Activated naive CD4-positive, alpha-beta T cell treated with anti-CD3 and anti-CD28 coated beads, Interleukin-2, amount 10 ng/mL, durations not matched to agents 7 days and 5 days (primary cell): ENCODE results near the gene C9orf85.
"Not testable (repeated sequence)": the region's sequence is repeated elsewhere in the genome, so short reads cannot be mapped to it uniquely, and the experiment has no call there.

ENCODE experiments used
- CTCF ChIA-PET: fragments of 350-600 bp; sonication (Branson Sonifier 250); formaldehyde crosslinking; loops from one replicate; lab custom pipeline; 2021; ENCODE audit warnings: antibody characterized with exemption; lab: Charles Lee
- DNase-seq: peaks from one replicate; pipeline ENCODE4 v3.0.0-alpha.2; 2020
- H3K27ac Mint-ChIP-seq: one replicate; pipeline ENCODE4 v1.8.0; 2021; ENCODE audit warnings: mild to moderate bottlenecking, moderate library complexity, mixed read lengths
- H3K27me3 Mint-ChIP-seq: one replicate; pipeline ENCODE4 v1.8.0; 2021; ENCODE audit warnings: mild to moderate bottlenecking, mixed read lengths
- H3K36me3 Mint-ChIP-seq: one replicate; pipeline ENCODE4 v1.8.0; 2021; ENCODE audit warnings: mixed read lengths
- H3K4me1 Mint-ChIP-seq: one replicate; pipeline ENCODE4 v1.8.0; 2021; ENCODE audit warnings: mixed read lengths
- H3K4me3 Mint-ChIP-seq: one replicate; pipeline ENCODE4 v1.8.0; 2021; ENCODE audit warnings: mild to moderate bottlenecking, moderate library complexity, mixed read lengths
- H3K9me3 Mint-ChIP-seq: one replicate; pipeline ENCODE4 v1.8.0; 2021; ENCODE audit warnings: mixed read lengths

The C9orf85 gene

GRCh38 chr9:71891557-71892189 is 19.8 kb upstream of the C9orf85 start:
- no peak overlapping the region for H3K4me3 Mint-ChIP-seq
- H3K27ac Mint-ChIP-seq = no peak overlapping the region
- H3K4me1 Mint-ChIP-seq = peaks cover 42% of the 10 kb centered on the region
- H3K9me3 Mint-ChIP-seq = no peaks in the 10 kb centered on the region
- H3K27me3 Mint-ChIP-seq = no peaks in the 10 kb centered on the region
- peaks cover 12% of the 10 kb centered on the region for H3K36me3 Mint-ChIP-seq
- CTCF ChIA-PET = interaction anchor here (0.6 kb wide), 1 partner anchor 34 kb away, joined by 3 read pairs; no protein-coding TSS in a partner anchor
- DNase-seq = no peak

GRCh38 chr9:71895117-71895516 is 16.3 kb upstream of the C9orf85 start:
- H3K4me3 Mint-ChIP-seq = no peak overlapping the region
- no peaks in the 10 kb centered on the region for H3K27me3 Mint-ChIP-seq
- H3K27ac Mint-ChIP-seq = peak overlapping the region; percentile 20
- no peak for DNase-seq
- no peaks in the 10 kb centered on the region for H3K9me3 Mint-ChIP-seq
- H3K4me1 Mint-ChIP-seq = peaks cover 65% of the 10 kb centered on the region
- CTCF ChIA-PET = no interaction called here
- peaks cover 22% of the 10 kb centered on the region for H3K36me3 Mint-ChIP-seq

GRCh38 chr9:71895955-71896354 is 15.5 kb upstream of the C9orf85 start:
- CTCF ChIA-PET = interaction anchor here (0.8 to 1.6 kb wide), 2 partner anchors 113 to 129 kb away, joined by 3 read pairs; no protein-coding TSS in a partner anchor
- H3K27ac Mint-ChIP-seq = peak overlapping the region; percentile 1
- no peaks in the 10 kb centered on the region for H3K9me3 Mint-ChIP-seq

GRCh38 chr9:71896761-71897160 is 14.7 kb upstream of the C9orf85 start:
- H3K27me3 Mint-ChIP-seq = no peaks in the 10 kb centered on the region
- H3K27ac Mint-ChIP-seq = peak overlapping the region; percentile 85
- no peak for DNase-seq
- peaks cover 78% of the 10 kb centered on the region for H3K4me1 Mint-ChIP-seq
- CTCF ChIA-PET = interaction anchor here (0.5 to 2.0 kb wide), 5 partner anchors 14 to 182 kb away, joined by 3 to 6 read pairs (median 4); partner anchors contain the start of genes ABHD17B and C9orf85
- H3K9me3 Mint-ChIP-seq = no peaks in the 10 kb centered on the region
- H3K36me3 Mint-ChIP-seq = peaks cover 23% of the 10 kb centered on the region
- H3K4me3 Mint-ChIP-seq = no peak overlapping the region

More at GRCh38 chr9:71895955-71896354, 15.5 kb upstream of the C9orf85 start:
- Mint-ChIP-seq H3K36me3 (peaks cover 23% of the 10 kb centered on the region), H3K27me3 (no peaks in the 10 kb centered on the region), H3K4me1 (peaks cover 71% of the 10 kb centered on the region), H3K4me3 (no peak overlapping the region)
- no peak for DNase-seq

GRCh38 chr9:71897577-71897976 is 13.9 kb upstream of the C9orf85 start:
- H3K4me1 Mint-ChIP-seq = peaks cover 86% of the 10 kb centered on the region
- peak overlapping the region; percentile 84 for H3K27ac Mint-ChIP-seq
- H3K36me3 Mint-ChIP-seq = peaks cover 25% of the 10 kb centered on the region
- peak overlapping the region; percentile 16 for H3K4me3 Mint-ChIP-seq
- no peaks in the 10 kb centered on the region for H3K9me3 Mint-ChIP-seq
- peak; percentile 42 for DNase-seq
- CTCF ChIA-PET = interaction anchor here (1.2 to 2.0 kb wide), 3 partner anchors 14 to 114 kb away, joined by 3 to 6 read pairs (median 4); partner anchors contain the start of genes ABHD17B and C9orf85
- H3K27me3 Mint-ChIP-seq = no peaks in the 10 kb centered on the region

GRCh38 chr9:71898756-71899155 is 12.7 kb upstream of the C9orf85 start:
- H3K4me3 Mint-ChIP-seq, H3K27me3 Mint-ChIP-seq, DNase-seq, CTCF ChIA-PET, H3K9me3 Mint-ChIP-seq: not testable (repeated sequence)
- peaks cover 23% of the 10 kb centered on the region for H3K36me3 Mint-ChIP-seq
- peaks cover 82% of the 10 kb centered on the region for H3K4me1 Mint-ChIP-seq
- peak overlapping the region; percentile 16 for H3K27ac Mint-ChIP-seq

- DNase-seq = no peak
- CTCF ChIA-PET = interaction anchor here (0.6 kb wide), 1 partner anchor 17 kb away, joined by 3 read pairs; no protein-coding TSS in a partner anchor
- no peak overlapping the region for H3K27ac Mint-ChIP-seq
- no peaks in the 10 kb centered on the region for H3K27me3 Mint-ChIP-seq
- H3K4me1 Mint-ChIP-seq = peaks cover 66% of the 10 kb centered on the region
- peaks cover 32% of the 10 kb centered on the region for H3K36me3 Mint-ChIP-seq
- no peaks in the 10 kb centered on the region for H3K9me3 Mint-ChIP-seq
- no peak overlapping the region for H3K4me3 Mint-ChIP-seq
Observed at GRCh38 chr9:71901695-71902597, 9.5 kb upstream of the C9orf85 start.

GRCh38 chr9:71904076-71904475 is 7.4 kb upstream of the C9orf85 start:
- Mint-ChIP-seq H3K27me3 (no peaks in the 10 kb centered on the region), H3K9me3 (no peaks in the 10 kb centered on the region), H3K4me1 (peaks cover 66% of the 10 kb centered on the region), H3K36me3 (peaks cover 25% of the 10 kb centered on the region), H3K27ac (no peak overlapping the region), H3K4me3 (no peak overlapping the region)
- CTCF ChIA-PET = no interaction called here
- DNase-seq = no peak

GRCh38 chr9:71908825-71909224 is 2.6 kb upstream of the C9orf85 start:
- DNase-seq = no peak
- H3K4me1 Mint-ChIP-seq = peaks cover 65% of the 10 kb centered on the region
- no peaks in the 10 kb centered on the region for H3K27me3 Mint-ChIP-seq
- no peaks in the 10 kb centered on the region for H3K9me3 Mint-ChIP-seq
- H3K36me3 Mint-ChIP-seq = peaks cover 23% of the 10 kb centered on the region
- H3K4me3 Mint-ChIP-seq = peak overlapping the region; percentile 100
- peak overlapping the region; percentile 82 for H3K27ac Mint-ChIP-seq
- CTCF ChIA-PET = no interaction called here

- H3K4me1 Mint-ChIP-seq = peaks cover 64% of the 10 kb centered on the region
- H3K9me3 Mint-ChIP-seq = no peaks in the 10 kb centered on the region
- peak overlapping the region; percentile 99 for H3K27ac Mint-ChIP-seq
- peaks cover 17% of the 10 kb centered on the region for H3K36me3 Mint-ChIP-seq
- peak; percentile 64 for DNase-seq
- H3K27me3 Mint-ChIP-seq = no peaks in the 10 kb centered on the region
- H3K4me3 Mint-ChIP-seq = peak overlapping the region; percentile 100
- CTCF ChIA-PET = no interaction called here
Observed at GRCh38 chr9:71909887-71910649, 1.4 kb upstream of the C9orf85 start.

GRCh38 chr9:71910650-71911060 is 784 bp upstream of the C9orf85 start:
- CTCF ChIA-PET = interaction anchor here (0.9 kb wide), 1 partner anchor 14 kb away, joined by 3 read pairs; no protein-coding TSS in a partner anchor
- Mint-ChIP-seq H3K36me3 (peaks cover 13% of the 10 kb centered on the region), H3K27me3 (no peaks in the 10 kb centered on the region), H3K27ac (peak overlapping the region; percentile 99), H3K4me1 (peaks cover 64% of the 10 kb centered on the region), H3K4me3 (peak overlapping the region; percentile 100), H3K9me3 (no peaks in the 10 kb centered on the region)
- DNase-seq = no peak

- H3K4me1 Mint-ChIP-seq = peaks cover 63% of the 10 kb centered on the region
Observed at GRCh38 chr9:71911908-71912335, 483 bp downstream of the C9orf85 start.

GRCh38 chr9:71915495-71915894 is 4.1 kb downstream of the C9orf85 start:
- H3K4me1 Mint-ChIP-seq = peaks cover 34% of the 10 kb centered on the region
- H3K36me3 Mint-ChIP-seq = peaks cover 16% of the 10 kb centered on the region

More at GRCh38 chr9:71911908-71912335, 483 bp downstream of the C9orf85 start:
- DNase-seq = no peak
- Mint-ChIP-seq H3K4me3 (peak overlapping the region; percentile 100), H3K27me3 (no peaks in the 10 kb centered on the region), H3K27ac (peak overlapping the region; percentile 99), H3K36me3 (peaks cover 8% of the 10 kb centered on the region), H3K9me3 (no peaks in the 10 kb centered on the region)
- CTCF ChIA-PET = interaction anchor here (1.0 to 1.8 kb wide), 2 partner anchors 64 to 105 kb away, joined by 4 read pairs; no protein-coding TSS in a partner anchor

More at GRCh38 chr9:71915495-71915894, 4.1 kb downstream of the C9orf85 start:
- Mint-ChIP-seq H3K4me3 (no peak overlapping the region), H3K27ac (no peak overlapping the region), H3K9me3 (no peaks in the 10 kb centered on the region), H3K27me3 (no peaks in the 10 kb centered on the region)
- CTCF ChIA-PET = no interaction called here
- DNase-seq = no peak
